ENCODE measurements around the gene GNA12.
"Not testable (repeated sequence)": the region's sequence is repeated elsewhere in the genome, so short reads cannot be mapped to it uniquely, and the experiment has no call there.

The GNA12 gene

DNA sequence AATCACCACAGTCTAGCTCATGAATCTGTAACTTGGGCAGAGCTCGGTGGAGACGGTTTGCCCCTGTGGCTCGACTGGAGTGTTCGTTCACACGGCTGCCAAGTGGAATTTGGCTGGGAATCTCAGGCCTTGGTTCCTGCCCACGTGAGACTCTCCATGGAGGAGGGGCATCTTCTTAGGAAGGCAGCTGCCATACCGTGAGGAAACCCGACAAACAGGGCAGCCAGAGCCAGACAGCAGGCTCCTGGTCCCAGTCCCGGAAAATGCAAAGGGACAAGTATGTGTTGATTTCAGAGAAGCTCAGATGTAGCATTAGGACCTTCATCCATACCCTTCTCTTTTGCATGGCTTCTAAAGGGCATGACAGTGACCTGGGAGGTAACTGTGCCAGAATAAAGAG is 129.5 kb downstream of the GNA12 start:
- no peak for DNase-seq (ENCODE audit: low read depth, low spot score)

DNA sequence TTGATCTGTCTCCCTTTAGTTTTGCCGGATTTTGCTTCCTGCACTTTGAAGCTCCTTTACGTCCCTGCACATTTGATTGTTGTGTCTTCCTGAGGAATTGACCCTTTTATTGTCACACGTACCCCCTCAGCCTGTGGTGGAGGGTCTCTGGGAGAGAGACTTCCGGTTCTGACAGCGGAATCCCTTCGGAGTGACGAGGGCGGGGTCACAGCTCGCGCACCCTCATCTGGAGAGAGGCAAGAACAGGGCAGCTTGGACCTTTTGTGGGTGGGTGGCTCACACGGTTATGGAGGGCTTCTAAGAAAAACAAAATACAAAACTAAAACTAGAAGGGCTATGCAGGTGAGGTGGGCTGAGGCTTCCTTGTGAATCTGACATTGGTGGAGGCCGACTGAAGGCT is 130.1 kb downstream of the GNA12 start:
- no peak for DNase-seq (ENCODE audit: low read depth, low spot score)

DNA sequence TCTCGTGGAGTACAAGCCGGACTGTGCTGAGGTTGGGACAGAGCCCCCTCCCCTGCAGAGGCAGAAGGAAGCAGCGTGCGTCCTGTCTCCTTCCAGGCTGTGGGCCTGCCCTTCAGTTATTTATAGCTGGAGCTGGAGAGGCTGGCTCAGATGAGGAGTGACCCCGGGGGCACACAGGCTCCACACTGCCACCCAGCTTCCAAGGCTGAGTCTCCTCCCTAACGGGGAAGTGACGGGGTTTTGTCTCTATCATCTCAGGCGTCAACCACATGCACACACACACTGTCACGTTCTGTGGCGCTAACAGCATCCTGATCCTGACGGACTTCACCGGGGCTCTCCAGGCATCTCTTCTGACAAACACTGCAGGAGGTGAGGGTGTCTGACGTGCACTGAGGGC is 130.7 kb downstream of the GNA12 start:
- DNase-seq (ENCODE audit: low read depth, low spot score) = no peak

DNA sequence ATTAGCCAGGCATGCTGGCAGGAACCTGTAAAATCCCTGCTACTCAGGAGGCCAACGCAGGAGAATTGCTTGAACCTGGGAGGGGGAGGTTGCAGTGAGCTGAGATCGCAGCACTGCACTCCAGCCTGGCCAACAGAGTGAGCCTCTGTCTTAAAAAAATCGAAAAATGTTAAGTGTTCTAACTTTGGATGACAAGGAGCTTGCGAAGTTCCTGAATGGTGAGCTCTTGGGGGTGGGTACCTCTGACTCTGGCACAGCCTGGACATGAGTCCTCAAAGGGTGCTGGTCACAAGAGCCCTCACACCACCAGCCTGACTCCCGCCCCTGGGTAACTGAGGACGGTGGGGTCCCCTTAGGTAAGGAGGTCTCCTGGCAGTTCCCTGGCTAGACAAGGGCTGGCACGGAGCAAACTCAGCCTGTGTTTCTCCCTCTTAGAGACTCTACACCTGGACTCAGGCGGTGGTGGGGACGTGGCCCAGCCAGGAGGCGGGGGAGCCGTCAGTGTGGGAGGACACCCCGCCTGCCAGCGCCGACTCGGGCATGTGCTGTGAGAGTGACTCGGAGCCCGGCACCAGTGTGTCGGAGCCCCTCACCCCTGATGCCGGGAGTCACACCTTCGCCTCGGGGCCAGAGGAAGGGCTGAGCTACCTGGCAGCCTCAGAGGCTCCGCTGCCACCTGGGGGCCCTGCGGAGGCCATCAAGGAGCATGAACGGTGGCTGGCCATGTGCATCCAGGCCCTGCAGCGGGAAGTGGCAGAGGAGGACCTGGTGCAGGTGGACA is 132.0 kb downstream of the GNA12 start:
- no peak for DNase-seq (ENCODE audit: low read depth, low spot score)

DNA sequence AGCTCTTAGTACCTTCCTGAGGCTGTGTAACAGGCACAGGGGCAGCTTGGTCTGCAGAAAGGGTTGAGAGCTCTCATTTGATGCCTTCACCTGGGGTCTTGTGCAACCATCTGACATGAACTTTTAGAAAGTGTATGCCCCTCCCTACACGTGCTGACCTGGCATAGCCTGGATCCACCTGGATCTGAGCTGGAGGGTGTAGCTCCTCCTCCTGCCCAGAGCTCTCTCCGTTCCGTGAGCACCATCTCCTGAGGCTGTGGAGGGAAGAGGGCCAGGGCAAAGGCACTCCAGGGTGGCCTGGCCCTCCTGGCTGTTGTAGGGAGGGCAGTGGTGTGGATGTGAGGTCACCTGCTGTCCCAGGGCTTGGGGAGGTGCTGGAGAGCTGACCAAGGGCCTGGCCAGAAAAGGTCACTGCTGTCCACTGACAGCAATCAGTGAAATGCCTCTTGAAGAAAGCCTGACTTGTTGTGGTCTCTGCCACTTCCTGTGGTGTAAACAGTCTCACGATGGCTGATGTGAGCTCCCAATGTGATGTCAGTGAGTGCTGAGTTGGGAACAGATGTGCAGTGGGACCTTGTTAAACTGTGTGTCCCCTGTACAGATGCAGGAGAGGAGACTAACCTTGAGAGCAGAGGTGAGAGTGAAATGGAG is 133.1 kb downstream of the GNA12 start:
- no peak for DNase-seq (ENCODE audit: low read depth, low spot score)

DNA sequence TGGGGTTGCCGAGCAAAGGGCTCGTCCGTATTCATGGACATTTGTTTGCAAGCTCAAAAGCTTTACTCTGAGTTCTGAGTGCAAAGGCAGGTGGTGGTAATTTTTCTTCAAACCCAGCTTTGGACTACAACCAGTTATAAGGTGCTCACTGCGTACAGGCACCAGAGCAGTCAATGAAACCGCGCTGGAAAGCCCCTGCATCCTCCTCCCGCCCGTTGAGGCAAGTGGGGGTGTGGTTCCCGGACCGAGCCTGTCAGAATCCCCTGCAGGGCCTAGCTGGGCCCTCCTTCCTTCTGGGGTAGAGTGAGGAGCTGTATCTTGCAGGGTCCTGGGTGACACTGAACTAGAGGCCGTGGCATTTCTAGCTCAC is 133.8 kb downstream of the GNA12 start:
- no peak for DNase-seq (ENCODE audit: low read depth, low spot score)

DNA sequence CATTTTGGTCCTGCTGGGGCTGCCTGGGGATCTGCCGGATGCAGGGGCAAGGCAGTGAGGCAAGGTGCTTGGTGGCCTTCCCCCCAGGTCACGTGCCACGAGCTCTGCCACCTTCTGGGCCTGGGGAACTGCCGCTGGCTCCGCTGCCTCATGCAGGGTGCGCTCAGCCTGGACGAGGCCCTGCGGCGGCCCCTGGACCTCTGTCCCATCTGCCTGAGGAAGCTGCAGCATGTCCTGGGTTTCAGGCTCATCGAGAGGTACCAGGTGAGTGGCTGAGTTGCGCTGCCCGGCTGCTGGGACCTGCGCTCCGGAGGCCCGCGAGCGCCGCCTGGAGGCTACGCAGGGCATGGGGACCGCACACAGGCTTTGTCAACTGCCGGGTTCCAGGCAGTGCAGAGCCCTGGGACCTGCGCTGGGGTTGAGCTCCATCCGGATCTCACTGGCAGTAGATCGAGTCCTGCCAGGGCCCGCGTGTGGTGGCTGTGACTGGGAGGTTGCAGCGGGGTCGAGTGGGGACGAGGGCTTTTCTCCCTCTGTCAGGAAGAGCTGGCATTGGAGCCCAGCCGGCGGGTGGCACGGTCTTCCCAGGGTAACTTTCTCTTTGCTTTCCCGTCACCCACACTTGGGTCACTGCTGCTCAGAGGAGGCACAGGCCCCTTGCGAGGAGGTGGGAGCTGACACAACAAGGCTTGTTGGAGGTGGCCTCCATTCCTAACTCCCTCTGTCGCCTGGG is 134.4 kb downstream of the GNA12 start:
- DNase-seq (ENCODE audit: low read depth, low spot score) = peak; percentile 81

DNA sequence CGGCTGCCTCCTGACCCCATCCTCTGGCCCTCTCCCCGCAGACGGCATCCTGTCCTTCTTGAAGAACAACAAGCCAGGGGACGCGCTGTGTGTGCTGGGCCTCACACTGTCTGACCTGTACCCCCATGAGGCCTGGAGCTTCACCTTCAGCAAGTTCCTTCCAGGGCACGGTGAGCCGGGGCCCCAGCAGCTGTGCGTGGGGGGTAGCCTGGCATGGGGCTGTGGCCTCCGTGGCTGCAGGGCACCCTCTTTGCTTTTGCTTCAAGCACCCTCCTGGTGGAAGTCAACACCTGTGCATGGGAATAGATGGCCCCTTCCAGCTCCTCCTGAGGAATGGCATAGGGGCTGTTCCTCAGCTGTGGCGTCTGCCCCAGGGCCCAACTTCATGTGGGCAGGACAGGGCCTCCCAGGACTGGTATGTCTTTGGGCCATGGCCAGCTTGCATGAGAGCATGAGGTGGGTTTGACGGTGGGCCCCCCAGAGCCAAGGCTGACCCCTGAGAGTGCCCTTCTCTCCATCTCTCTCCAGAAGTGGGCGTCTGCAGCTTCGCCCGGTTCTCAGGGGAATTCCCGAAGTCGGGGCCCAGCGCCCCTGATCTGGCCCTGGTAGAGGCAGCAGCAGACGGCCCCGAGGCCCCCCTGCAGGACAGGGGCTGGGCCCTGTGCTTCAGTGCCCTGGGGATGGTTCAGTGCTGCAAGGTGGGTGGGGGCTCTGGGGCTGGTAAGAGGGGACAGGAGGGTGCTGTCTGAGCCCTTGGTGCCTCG is 135.4 kb downstream of the GNA12 start:
- no peak for DNase-seq (ENCODE audit: low read depth, low spot score)

DNA sequence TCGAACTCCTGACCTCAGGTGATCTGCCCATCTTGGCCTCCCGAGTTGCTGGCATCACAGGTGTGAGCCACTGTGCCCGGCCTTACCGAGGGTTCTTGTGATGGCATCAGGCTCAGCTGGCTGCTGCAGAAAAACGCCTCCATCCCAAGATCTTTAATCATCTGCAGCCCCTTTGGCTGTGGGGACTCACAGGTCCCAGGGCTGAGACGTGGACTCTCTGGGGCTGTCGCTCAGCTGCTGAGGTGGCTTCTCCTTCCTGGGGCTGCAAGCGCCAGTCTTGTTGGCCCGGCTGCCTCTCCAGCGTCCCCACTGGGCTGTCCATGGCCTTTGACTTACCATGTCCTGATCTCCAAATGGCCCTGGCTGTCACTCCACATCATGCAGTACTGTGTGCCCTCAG is 136.1 kb downstream of the GNA12 start:
- no peak for DNase-seq (ENCODE audit: low read depth, low spot score)

DNA sequence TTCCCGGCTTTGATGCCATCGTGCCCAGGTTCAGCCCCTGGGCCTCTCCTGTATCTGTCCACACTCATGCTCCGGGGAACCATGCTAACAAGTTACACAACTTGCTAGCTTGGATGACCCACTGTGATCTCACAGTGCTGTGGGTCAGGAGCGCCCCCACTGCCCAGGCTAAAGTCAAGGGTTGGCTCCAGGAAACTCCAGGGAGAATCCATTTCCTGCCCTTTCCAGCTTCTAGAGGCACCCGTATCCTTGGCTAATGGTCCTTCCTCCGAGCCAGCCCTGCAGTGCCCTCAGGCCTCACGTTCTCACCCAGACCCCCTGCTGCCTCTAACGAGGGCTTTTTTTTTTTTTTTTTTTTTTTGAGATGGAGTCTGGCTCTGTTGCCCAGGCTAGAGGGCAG is 136.6 kb downstream of the GNA12 start:
- DNase-seq (ENCODE audit: low read depth, low spot score) = no peak

DNA sequence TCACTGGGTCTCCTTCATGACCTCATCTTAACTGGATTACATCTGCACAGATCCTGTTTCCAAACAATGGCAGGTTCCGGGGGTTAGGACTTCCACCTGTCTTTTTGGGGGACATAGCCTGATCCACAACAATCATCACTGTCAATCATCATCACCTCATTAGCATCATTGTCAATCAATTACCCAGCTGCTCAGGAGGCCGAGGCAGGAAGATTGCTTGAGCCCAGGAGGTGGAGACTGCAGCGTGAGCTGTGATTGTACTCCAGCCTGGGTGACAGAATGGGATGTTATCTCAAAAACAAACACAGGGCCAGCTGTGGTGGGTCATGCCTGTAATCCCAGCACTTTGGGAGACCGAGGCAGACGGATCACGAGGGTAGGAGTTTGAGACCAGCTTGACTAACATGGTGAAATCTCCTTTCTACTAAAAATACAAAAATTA is 137.4 kb downstream of the GNA12 start:
- no peak for DNase-seq (ENCODE audit: low read depth, low spot score)

DNA sequence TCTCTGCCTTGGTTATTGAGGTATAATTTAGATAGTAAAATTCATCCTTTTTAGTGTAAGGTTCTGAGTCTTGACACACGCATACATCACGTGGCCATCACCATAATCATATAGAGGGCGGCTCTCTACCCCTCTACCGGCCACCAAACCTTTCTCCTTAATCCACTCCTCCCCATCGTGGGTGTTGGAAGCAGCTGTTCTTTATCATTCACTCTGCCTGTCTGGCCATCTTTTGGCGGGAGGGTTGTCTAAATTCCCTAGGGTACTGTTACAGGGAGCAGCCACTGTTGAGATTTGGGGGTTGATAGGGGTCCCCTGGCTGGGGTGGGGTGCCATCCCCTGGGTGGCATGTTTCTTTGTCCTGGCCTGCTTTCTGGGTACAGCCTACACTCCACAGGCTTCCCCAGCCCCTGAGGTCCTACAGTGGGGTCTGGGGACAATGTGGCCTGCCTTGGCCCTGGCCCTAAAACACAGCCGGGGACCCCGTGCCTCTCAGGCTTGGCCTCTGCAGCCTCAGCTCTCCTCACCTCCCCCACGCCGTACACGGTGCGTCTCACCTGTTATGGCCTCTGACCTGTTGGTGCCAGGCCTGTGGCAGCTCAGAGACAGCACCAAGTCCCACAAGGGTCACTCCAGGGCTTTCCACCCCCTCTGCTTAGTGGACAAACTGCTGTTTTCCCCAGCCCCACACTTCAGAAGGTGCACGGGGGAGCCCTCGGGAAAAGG is 138.6 kb downstream of the GNA12 start:
- DNase-seq (ENCODE audit: low read depth, low spot score) = no peak

DNA sequence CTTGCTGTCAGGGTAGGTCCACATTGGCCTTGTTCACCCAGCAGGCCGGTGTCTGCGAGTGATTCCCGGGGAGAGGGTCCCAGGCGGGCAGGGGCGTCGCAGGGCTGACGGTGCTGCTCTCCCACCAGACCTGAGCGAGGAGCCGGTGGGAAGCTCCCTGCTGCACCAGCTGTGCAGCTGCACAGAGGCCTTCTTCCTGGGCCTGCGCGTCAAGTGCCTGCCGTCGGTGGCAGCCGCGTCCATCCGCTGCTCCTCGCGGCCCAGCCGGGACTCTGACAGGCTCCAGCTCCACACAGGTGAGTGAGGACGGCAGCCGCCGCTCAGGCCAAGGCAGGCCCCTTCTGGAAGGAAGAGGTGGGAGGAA is 141.5 kb downstream of the GNA12 start:
- no peak for DNase-seq (ENCODE audit: low read depth, low spot score)

DNA sequence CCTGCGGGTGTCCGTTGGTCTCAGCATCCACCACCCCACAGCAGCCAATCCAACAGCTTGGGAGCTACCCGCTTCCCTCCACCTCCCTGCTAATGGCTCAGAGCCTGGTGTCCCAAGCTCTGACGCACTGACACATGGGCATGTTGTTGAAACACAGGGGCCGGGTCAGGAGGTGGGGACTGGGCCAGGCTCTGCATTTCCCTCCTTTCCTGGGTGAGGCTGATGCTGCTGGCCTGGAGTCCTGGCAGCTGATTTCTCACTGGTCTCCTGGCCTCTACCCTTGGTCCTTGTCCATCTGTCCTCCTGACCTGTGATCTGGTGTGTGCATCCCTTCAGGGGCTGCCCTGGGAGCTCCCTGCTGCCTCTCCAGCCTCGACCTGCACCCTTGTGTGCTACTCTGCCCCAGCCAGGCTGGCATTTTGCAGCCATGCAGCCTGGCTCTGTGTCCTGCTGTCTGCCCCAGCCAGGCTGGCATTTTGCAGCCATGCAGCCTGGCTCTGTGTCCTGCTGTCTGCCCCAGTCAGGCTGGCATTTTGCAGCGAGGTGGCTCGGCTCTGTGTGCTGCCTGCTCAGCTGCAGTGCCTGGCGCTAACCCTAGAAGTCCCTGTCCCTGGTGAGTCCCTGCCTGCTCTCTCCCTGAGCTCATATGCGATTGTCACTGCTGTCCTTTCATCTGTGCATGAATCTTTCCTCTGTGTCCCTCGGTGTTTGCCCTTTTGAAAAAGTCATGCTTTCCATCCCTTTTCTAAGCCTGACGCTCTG is 142.1 kb downstream of the GNA12 start:
- DNase-seq (ENCODE audit: low read depth, low spot score) = peak; percentile 17

DNA sequence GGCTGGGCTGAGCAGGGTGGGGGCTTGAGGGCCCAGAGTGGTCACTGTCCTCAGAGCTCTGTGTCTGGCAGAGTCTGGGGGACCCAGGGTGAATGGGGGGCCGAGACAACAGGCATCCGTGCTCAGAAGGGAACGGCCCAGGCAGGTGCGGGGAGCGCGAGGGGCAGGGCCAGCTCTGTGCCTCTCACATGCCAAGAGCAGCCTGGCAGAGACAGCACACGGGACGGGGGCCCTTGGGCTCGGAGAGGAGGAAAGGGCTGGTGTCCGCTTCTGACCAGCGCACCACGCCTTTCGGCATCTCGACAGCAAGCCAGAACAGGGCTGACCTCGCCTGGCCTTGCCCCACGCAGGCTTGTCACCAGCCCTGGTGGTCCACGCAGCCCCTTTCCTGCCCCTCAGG is 142.7 kb downstream of the GNA12 start:
- DNase-seq (ENCODE audit: low read depth, low spot score) = no peak

DNA sequence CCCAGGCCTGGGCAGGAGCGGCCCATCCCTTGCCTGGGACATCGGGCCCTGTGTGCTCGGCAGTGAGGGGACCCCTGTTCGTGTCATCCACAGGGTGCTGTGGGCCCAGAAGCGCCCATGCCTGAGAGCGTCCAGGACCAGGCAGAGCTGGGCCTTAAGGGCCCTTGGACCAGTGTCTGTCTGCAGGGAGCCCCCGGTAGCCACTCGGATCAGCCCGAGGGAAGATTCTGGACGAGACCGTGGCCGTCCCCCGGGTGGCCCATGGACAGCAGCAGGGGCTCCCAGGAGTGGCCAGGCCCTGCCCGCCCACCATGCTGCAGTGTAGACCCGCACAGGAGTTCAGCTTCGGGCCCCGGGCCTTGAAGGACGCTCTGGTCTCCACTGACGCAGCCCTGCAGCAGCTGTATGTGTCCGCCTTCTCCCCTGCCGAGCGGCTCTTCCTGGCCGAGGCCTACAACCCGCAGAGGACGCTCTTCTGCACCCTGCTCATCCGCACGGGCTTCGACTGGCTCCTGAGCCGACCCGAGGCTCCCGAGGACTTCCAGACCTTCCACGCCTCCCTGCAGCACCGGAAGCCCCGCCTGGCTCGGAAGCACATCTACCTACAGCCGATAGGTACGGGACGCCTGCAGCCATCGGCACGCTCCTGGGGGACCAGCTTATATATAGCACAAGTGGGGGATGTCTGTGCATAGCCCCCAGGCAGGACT is 143.8 kb downstream of the GNA12 start:
- DNase-seq (ENCODE audit: low read depth, low spot score) = no peak

DNA sequence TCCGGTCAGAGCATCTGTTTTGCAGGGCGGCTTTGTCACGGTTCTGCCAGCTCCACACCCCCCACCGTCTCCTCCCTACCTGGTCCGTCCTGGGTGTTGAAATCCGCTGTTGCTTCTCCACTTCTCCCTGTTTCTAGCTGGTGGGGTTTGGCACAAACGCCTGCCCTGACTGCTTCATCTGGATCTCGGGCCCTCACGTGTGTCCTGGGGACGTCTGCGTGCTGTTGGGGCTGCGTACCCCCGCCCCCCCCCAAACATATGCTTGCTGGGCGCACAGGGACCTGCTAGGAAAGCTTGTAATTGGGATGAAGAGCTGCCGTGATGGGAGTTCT is 144.9 kb downstream of the GNA12 start:
- DNase-seq (ENCODE audit: low read depth, low spot score) = no peak

DNA sequence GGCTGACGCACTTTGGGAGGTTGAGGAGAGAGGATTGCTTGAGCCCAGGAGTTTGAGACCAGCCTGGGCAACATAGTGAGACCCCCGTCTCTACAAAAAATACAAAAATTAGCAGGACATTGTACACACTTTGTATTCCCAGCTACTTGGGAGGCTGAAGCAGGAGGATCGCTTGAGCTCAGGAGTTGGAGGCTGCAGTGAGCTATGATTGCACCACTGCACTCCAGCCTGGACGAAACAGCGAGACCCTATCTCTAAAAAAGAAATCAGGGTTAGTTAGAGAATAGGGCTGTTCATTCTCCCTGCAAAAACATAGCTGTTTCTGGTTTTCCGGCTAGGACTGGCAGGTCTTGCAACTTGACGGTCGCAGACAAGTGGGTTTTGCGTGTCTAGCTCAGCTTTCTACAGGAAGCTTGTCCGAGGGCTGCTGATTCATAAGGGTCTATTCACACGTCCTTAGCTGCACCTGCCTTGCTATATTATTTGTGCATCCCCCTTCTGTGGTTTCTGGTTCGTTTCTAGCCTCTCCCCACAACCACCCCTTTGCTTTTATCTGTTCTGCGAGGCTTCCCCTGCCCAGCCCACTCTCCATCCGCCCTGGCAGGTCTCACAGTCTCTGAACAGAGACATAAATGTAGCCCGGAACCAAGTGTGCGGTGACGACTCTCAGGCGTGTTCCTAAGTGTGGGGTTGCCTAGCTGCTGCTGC is 145.4 kb downstream of the GNA12 start:
- DNase-seq (ENCODE audit: low read depth, low spot score) = no peak

DNA sequence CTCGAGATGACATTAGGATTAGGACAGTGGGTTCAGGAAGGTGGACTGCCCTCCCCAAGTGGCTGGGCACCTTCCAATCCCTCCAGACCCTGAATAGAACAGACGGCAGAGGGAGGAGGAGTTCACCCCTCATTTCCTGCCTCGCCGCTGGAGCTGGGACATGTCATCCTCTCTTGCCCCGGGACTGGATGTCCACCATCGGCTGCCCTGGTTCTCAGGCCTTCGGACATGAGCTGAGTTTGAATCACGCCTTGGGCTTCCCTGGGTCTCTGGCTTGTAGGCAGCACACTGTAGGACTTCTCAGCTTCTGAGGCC is 150.0 kb downstream of the GNA12 start:
- not testable (repeated sequence) for DNase-seq (ENCODE audit: low read depth, low spot score)

Data from astrocyte of the hippocampus (primary cell).